HL-60 (cell line): ENCODE measurements around the gene NUDT19.

Source experiments
- GABPA ChIP-seq: IDR thresholded peaks from 2 replicates; pipeline ENCODE4 v1.6.1; 2012; ENCODE audit warnings: low read depth
- POLR2AphosphoS5 ChIP-seq: IDR thresholded peaks from 2 replicates; pipeline ENCODE4 v1.6.1; 2012; ENCODE audit warnings: low read depth
- SPI1 ChIP-seq: IDR thresholded peaks from 2 replicates; pipeline ENCODE4 v1.6.1; 2012; ENCODE audit warnings: low read depth, mild to moderate bottlenecking, borderline replicate concordance
- TF ChIP-seq, protein P1 (sequence below): IDR thresholded peaks from one replicate; pipeline ENCODE4 v1.5.1; 2011; ENCODE audit warnings: low read length, control low read depth, inconsistent platforms; ENCODE audit not compliant: insufficient read depth
- TF ChIP-seq, protein P2 (sequence below): IDR thresholded peaks from 2 replicates; pipeline ENCODE4 v1.6.1; 2012; ENCODE audit warnings: low read depth; ENCODE audit not compliant: insufficient replicate concordance

DNA sequence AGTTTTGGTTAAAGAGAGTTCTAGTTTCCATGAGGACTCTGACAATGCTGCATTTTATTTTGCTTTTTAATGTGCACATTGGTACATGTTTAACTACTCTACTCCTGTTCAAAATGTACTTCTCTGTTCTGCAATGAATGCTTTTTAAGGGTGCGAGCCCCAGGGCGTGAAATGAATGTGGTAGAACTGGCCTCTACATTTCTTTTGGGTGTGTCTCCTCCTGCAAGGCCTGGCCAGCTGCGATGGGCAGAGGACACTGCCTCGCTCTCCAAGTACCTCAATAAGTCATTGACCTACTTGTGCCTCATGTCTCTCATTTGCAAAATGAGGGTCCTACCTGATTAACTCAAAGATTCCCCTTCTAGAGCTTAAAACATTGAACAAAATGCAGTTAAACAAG lies 9.3 kb upstream of the NUDT19 start:
- TF ChIP-seq, protein P1, sequence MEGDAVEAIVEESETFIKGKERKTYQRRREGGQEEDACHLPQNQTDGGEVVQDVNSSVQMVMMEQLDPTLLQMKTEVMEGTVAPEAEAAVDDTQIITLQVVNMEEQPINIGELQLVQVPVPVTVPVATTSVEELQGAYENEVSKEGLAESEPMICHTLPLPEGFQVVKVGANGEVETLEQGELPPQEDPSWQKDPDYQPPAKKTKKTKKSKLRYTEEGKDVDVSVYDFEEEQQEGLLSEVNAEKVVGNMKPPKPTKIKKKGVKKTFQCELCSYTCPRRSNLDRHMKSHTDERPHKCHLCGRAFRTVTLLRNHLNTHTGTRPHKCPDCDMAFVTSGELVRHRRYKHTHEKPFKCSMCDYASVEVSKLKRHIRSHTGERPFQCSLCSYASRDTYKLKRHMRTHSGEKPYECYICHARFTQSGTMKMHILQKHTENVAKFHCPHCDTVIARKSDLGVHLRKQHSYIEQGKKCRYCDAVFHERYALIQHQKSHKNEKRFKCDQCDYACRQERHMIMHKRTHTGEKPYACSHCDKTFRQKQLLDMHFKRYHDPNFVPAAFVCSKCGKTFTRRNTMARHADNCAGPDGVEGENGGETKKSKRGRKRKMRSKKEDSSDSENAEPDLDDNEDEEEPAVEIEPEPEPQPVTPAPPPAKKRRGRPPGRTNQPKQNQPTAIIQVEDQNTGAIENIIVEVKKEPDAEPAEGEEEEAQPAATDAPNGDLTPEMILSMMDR: no peak
- TF ChIP-seq GABPA (no peak), POLR2AphosphoS5 (no peak), SPI1 (no peak)
- TF ChIP-seq, protein P2, sequence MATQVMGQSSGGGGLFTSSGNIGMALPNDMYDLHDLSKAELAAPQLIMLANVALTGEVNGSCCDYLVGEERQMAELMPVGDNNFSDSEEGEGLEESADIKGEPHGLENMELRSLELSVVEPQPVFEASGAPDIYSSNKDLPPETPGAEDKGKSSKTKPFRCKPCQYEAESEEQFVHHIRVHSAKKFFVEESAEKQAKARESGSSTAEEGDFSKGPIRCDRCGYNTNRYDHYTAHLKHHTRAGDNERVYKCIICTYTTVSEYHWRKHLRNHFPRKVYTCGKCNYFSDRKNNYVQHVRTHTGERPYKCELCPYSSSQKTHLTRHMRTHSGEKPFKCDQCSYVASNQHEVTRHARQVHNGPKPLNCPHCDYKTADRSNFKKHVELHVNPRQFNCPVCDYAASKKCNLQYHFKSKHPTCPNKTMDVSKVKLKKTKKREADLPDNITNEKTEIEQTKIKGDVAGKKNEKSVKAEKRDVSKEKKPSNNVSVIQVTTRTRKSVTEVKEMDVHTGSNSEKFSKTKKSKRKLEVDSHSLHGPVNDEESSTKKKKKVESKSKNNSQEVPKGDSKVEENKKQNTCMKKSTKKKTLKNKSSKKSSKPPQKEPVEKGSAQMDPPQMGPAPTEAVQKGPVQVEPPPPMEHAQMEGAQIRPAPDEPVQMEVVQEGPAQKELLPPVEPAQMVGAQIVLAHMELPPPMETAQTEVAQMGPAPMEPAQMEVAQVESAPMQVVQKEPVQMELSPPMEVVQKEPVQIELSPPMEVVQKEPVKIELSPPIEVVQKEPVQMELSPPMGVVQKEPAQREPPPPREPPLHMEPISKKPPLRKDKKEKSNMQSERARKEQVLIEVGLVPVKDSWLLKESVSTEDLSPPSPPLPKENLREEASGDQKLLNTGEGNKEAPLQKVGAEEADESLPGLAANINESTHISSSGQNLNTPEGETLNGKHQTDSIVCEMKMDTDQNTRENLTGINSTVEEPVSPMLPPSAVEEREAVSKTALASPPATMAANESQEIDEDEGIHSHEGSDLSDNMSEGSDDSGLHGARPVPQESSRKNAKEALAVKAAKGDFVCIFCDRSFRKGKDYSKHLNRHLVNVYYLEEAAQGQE: no peak
